Tongue (tissue), 2 donors: ENCODE results near the gene CCDC102A. TPM values are rescaled to one million over a fixed set of nuclear protein-coding genes. Genes with fewer than 3 reads are reported as not detected.

ENCODE experiments used
- DNase-seq: peaks from one replicate; pipeline ENCODE4 v3.0.0-alpha.2; 2015
- total RNA-seq: library from RNA; depleted of rRNA; stranded (reverse); fragments of >200 nt; gene quantifications from one replicate; pipeline ENCODE4 v1.2.3, GENCODE V29; 2014

Gene CCDC102A
- total RNA-seq, 1 donor from 2014 or later: 17.5 TPM

- DNase-seq: no peak
These were observed 779 bp upstream of the CCDC102A start for GRCh38 chr16:57537194-57537505.

GRCh38 chr16:57535680-57536305, 578 bp downstream of the CCDC102A start:
- DNase-seq: peak; percentile 96

GRCh38 chr16:57534881-57535658, 1.3 kb downstream of the CCDC102A start:
- DNase-seq: no peak

GRCh38 chr16:57534337-57534880, 2.0 kb downstream of the CCDC102A start:
- DNase-seq: no peak

- peak; percentile 69 for DNase-seq
These were observed 2.7 kb downstream of the CCDC102A start for GRCh38 chr16:57533431-57534336.

GRCh38 chr16:57532266-57532625, 4.1 kb downstream of the CCDC102A start:
- DNase-seq: no peak

GRCh38 chr16:57531635-57532265, 4.6 kb downstream of the CCDC102A start:
- no peak for DNase-seq

- no peak for DNase-seq
These were observed 5.2 kb downstream of the CCDC102A start for GRCh38 chr16:57531253-57531575.

- DNase-seq: no peak
These were observed 5.7 kb downstream of the CCDC102A start for GRCh38 chr16:57530522-57531252.

- peak; percentile 42 for DNase-seq
These were observed 6.3 kb downstream of the CCDC102A start for GRCh38 chr16:57530104-57530521.

- no peak for DNase-seq
These were observed 6.8 kb downstream of the CCDC102A start for GRCh38 chr16:57529391-57530103.

- DNase-seq: peak; percentile 57
These were observed 7.6 kb downstream of the CCDC102A start for GRCh38 chr16:57528499-57529390.

- no peak for DNase-seq
These were observed 8.6 kb downstream of the CCDC102A start for GRCh38 chr16:57527610-57528360.

- no peak for DNase-seq
These were observed 9.3 kb downstream of the CCDC102A start for GRCh38 chr16:57527027-57527426.

- no peak for DNase-seq
These were observed 9.9 kb downstream of the CCDC102A start for GRCh38 chr16:57526498-57526897.

- DNase-seq: no peak
These were observed 10.6 kb downstream of the CCDC102A start for GRCh38 chr16:57525761-57526160.

GRCh38 chr16:57522960-57523359, 13.4 kb downstream of the CCDC102A start:
- no peak for DNase-seq

- peak; percentile 89 for DNase-seq
These were observed 16.5 kb downstream of the CCDC102A start for GRCh38 chr16:57519796-57520360.

GRCh38 chr16:57518922-57519321, 17.4 kb downstream of the CCDC102A start:
- DNase-seq: no peak
